ENCODE data around the gene TADA2B.

DNA sequence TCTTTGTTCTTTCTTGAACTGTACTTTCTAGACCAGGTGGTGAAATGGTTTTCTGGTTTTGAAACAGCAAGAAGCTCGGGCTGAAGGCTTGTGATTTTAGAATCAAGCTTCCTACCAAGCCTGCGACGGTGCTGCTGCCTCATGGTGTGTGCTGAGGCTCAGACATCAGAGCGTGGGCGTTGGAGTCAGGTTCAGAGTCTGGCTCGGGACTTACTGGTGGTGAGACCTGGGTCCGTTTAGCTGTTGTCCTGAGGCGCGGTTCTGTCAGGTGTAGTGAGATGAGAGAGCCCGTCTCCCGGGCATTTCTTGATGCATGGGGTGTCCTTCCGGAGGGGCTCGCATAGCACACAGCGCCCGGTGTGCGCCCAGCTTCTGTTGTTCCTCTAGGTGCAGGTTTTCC, 19.7 kb upstream of the TADA2B start:
- TF ChIP-seq CHD1 (IDR thresholded peaks at IDR 0.05; ENCODE audit: low read depth, low read length) (no peak), POLR2A (IDR thresholded peaks at IDR 0.05; ENCODE audit: low read depth, low read length) (no peak), ELK1 (IDR thresholded peaks at IDR 0.05; ENCODE audit: borderline replicate concordance, low read depth, low read length) (no peak), RFX5 (IDR thresholded peaks at IDR 0.05; ENCODE audit: low read depth, low read length) (no peak), SMC3 (IDR thresholded peaks at IDR 0.05; ENCODE audit: low read depth, low read length) (no peak), MXI1 (IDR thresholded peaks at IDR 0.05; ENCODE audit: borderline replicate concordance, low read depth, low read length) (no peak), FOS (IDR thresholded peaks at IDR 0.05; ENCODE audit: low read depth, low read length) (no peak), BHLHE40 (IDR thresholded peaks at IDR 0.05; ENCODE audit: low read depth, low read length) (no peak), CEBPB (IDR thresholded peaks at IDR 0.05; ENCODE audit: low read depth, low read length) (no peak), RAD21 (IDR thresholded peaks at IDR 0.05; ENCODE audit: low read length) (no peak)
- TF ChIP-seq, protein P1, sequence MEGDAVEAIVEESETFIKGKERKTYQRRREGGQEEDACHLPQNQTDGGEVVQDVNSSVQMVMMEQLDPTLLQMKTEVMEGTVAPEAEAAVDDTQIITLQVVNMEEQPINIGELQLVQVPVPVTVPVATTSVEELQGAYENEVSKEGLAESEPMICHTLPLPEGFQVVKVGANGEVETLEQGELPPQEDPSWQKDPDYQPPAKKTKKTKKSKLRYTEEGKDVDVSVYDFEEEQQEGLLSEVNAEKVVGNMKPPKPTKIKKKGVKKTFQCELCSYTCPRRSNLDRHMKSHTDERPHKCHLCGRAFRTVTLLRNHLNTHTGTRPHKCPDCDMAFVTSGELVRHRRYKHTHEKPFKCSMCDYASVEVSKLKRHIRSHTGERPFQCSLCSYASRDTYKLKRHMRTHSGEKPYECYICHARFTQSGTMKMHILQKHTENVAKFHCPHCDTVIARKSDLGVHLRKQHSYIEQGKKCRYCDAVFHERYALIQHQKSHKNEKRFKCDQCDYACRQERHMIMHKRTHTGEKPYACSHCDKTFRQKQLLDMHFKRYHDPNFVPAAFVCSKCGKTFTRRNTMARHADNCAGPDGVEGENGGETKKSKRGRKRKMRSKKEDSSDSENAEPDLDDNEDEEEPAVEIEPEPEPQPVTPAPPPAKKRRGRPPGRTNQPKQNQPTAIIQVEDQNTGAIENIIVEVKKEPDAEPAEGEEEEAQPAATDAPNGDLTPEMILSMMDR (conservative IDR thresholded peaks at IDR 0.05; ENCODE audit: low read depth, low read length): no peak

All from IMR-90 (cell line).